PC-3 (cell line): Measurements from ENCODE around the gene AGAP1. TPM values are rescaled to one million over a fixed set of nuclear protein-coding genes. Genes with fewer than 3 reads are reported as not detected.

ENCODE experiments used
- ATAC-seq: fragments of 200-7000 bp; cut with Tn5 transposase; 2 replicates; pipeline ENCODE4 v1.9.1; 2020; ENCODE audit warnings: mild to moderate bottlenecking, moderate library complexity
- BruUV-seq: library from RNA; stranded (reverse); fragments of 400-500 nt; replicated peaks from 2 replicates; lab custom pipeline; 2021; lab: Mats Ljungman, UMichigan
- CTCF ChIA-PET: fragments of 300-600 bp; sonication (Branson Sonifier 250); formaldehyde crosslinking; loops from one replicate; lab custom pipeline; 2022; ENCODE audit warnings: antibody characterized with exemption; lab: Charles Lee
- POLR2A ChIA-PET: fragments of 300-600 bp; sonication (Branson Sonifier 250); formaldehyde crosslinking; loops from one replicate; lab custom pipeline; 2022; ENCODE audit warnings: antibody characterized with exemption; ENCODE audit not compliant: unreplicated experiment; lab: Charles Lee
- DNase-seq: peaks from one replicate; pipeline ENCODE4 v3.0.0-alpha.2; 2015
- H2AFZ ChIP-seq: fragments of 300-600 bp; sonication (generic); 2 replicates; pipeline ENCODE4 v1.6.0; 2016; ENCODE audit warnings: antibody characterized with exemption, low read length
- H3F3A ChIP-seq: fragments of 300-600 bp; sonication (generic); one replicate; pipeline ENCODE4 v1.6.0; 2017; ENCODE audit warnings: antibody characterized with exemption, low read length, control low read depth, mild to moderate bottlenecking; ENCODE audit not compliant: unreplicated experiment
- H3K27ac ChIP-seq: fragments of 300-600 bp; sonication (generic); 2 replicates; pipeline ENCODE4 v1.5.1; 2016; ENCODE audit warnings: mild to moderate bottlenecking, low read length
- H3K27me3 ChIP-seq: fragments of 300-600 bp; sonication (generic); 2 replicates; pipeline ENCODE4 v1.6.1; 2016; ENCODE audit warnings: low read length, mixed read lengths
- H3K36me3 ChIP-seq: fragments of 300-600 bp; sonication (generic); 2 replicates; pipeline ENCODE4 v1.6.1; 2016; ENCODE audit warnings: low read depth, mixed run types, low read length, mixed read lengths
- H3K4me1 ChIP-seq: fragments of 300-600 bp; sonication (generic); 2 replicates; pipeline ENCODE4 v1.5.1; 2016; ENCODE audit warnings: low read length; ENCODE audit not compliant: insufficient read depth
- H3K4me2 ChIP-seq: fragments of 300-600 bp; sonication (generic); 2 replicates; pipeline ENCODE4 v1.6.0; 2016; ENCODE audit warnings: low read length
- H3K4me3 ChIP-seq: fragments of 300-600 bp; sonication (generic); 2 replicates; pipeline ENCODE4 v1.5.1; 2016; ENCODE audit warnings: mild to moderate bottlenecking, low read length, mixed read lengths
- H3K79me2 ChIP-seq: fragments of 300-600 bp; sonication (generic); 2 replicates; pipeline ENCODE4 v1.6.1; 2017; ENCODE audit warnings: low read length, mixed read lengths
- H3K9ac ChIP-seq: fragments of 300-600 bp; sonication (generic); 2 replicates; pipeline ENCODE4 v1.6.0; 2016; ENCODE audit warnings: mild to moderate bottlenecking, low read length
- H3K9me2 ChIP-seq: fragments of 300-600 bp; sonication (generic); replicated peaks from 2 replicates; pipeline ENCODE4 v1.6.1; 2016; ENCODE audit warnings: mixed run types, low read length, mixed read lengths
- H3K9me3 ChIP-seq: fragments of 300-600 bp; sonication (generic); 2 replicates; pipeline ENCODE4 v1.6.1; 2016; ENCODE audit warnings: low read length, mixed read lengths
- H4K20me1 ChIP-seq: fragments of 300-600 bp; sonication (generic); 2 replicates; pipeline ENCODE4 v1.6.1; 2016; ENCODE audit warnings: low read length, mixed read lengths
- EZH2 ChIP-seq: fragments of 300-600 bp; sonication (generic); IDR thresholded peaks from one replicate; pipeline ENCODE4 v1.6.1; 2017; ENCODE audit warnings: antibody characterized with exemption, mild to moderate bottlenecking, low read length; ENCODE audit not compliant: unreplicated experiment
- EZH2phosphoT487 ChIP-seq: fragments of 300-600 bp; sonication (generic); IDR thresholded peaks from 2 replicates; pipeline ENCODE4 v1.6.1; 2018; ENCODE audit warnings: mild to moderate bottlenecking, antibody characterized with exemption, low read length, borderline replicate concordance
- intact Hi-C: fragments of 100-400 bp; cut with micrococcal nuclease; formaldehyde crosslinking; loops from 2 replicates; pipeline ENCODE4 v1.9.0; 2023
- total RNA-seq: library from RNA; depleted of rRNA; stranded (reverse); fragments of >200 nt; gene quantifications from 2 replicates; pipeline ENCODE4 v1.2.3, GENCODE V29; 2014
- TF ChIP-seq, protein P1 (sequence below): fragments of 300-600 bp; sonication (generic); conservative IDR thresholded peaks from 2 replicates; pipeline ENCODE4 v1.5.1; 2017; ENCODE audit warnings: antibody characterized with exemption, low read depth, mild to moderate bottlenecking, low read length

The AGAP1 gene
- total RNA-seq, 1 experiment from 2014 or later = 31.0 TPM

DNA sequence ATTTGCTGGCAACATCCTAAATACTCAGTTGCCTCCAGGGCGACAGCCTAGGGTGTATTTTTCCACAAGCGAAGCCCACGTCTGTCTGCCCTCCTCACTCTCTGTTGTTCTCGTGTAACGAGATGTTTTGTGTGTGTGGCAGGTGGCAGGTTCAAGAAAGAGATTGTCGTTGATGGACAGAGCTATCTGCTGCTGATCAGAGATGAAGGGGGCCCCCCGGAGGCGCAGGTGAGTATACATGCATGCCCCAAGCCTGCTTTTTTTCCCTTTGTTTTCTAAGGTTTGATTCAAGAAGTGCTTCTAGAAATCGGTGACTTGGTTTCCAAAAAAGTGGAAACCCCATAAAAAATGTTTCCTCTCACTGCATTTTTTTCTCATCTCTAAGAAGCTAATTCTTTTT is 247.0 kb downstream of the AGAP1 start:
- no peak overlapping the region for H3K27ac ChIP-seq
- peak; percentile 81 for ATAC-seq
- no peak overlapping the region for H3K4me3 ChIP-seq
- POLR2A ChIA-PET = no interaction called here
- H3F3A ChIP-seq = no peaks in the 10 kb centered on the region
- peaks cover 6% of the 10 kb centered on the region; the same call in 1 of the 2 replicates for H3K36me3 ChIP-seq
- DNase-seq = peak; percentile 42
- H3K4me1 ChIP-seq = no peaks in the 10 kb centered on the region
- H3K79me2 ChIP-seq = no peaks in the 10 kb centered on the region
- H3K4me2 ChIP-seq = no peak overlapping the region
- H3K27me3 ChIP-seq = no peaks in the 10 kb centered on the region
- CTCF ChIA-PET = interaction anchor here (0.5 to 1.2 kb wide), 5 partner anchors 32 to 230 kb away, joined by 3 to 4 read pairs (median 3); no protein-coding TSS in a partner anchor
- TF ChIP-seq, protein P1, sequence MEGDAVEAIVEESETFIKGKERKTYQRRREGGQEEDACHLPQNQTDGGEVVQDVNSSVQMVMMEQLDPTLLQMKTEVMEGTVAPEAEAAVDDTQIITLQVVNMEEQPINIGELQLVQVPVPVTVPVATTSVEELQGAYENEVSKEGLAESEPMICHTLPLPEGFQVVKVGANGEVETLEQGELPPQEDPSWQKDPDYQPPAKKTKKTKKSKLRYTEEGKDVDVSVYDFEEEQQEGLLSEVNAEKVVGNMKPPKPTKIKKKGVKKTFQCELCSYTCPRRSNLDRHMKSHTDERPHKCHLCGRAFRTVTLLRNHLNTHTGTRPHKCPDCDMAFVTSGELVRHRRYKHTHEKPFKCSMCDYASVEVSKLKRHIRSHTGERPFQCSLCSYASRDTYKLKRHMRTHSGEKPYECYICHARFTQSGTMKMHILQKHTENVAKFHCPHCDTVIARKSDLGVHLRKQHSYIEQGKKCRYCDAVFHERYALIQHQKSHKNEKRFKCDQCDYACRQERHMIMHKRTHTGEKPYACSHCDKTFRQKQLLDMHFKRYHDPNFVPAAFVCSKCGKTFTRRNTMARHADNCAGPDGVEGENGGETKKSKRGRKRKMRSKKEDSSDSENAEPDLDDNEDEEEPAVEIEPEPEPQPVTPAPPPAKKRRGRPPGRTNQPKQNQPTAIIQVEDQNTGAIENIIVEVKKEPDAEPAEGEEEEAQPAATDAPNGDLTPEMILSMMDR = peak; percentile 70
- TF ChIP-seq EZH2phosphoT487 = no peak
- BruUV-seq = no TSS peak
- H3K9ac ChIP-seq = no peak overlapping the region
- H3K9me3 ChIP-seq = no peaks in the 10 kb centered on the region
- H3K9me2 ChIP-seq = no peaks in the 10 kb centered on the region
- H4K20me1 ChIP-seq = 0 out of 2 replicates have a peak, but pooled peaks cover 5% of the 10 kb centered on the region
- H2AFZ ChIP-seq = no peak overlapping the region
- intact Hi-C loops = loop anchor here (1.0 to 10.0 kb wide), 2 partner anchors 146 to 246 kb away; partner anchors contain the start of gene AGAP1

DNA sequence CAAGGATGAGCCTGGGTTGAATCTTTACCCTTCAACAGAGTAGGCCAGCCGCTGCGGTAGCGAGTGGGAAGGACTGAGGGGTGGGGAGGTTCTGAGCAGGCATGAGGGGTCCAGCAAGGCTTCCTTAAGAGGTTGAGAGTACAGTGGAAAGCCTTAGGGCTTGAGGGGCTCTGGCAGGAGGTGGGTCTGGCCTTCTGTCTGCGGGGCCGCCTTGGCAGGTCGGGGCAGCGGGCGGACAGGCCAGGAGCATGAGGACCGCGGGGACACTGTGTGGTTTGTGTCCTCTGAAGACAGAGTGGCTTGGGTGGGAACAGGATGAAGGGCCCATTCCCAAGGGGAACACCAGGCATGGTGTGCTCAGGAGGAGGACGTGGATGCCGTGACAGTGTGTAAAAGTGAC is 250.3 kb downstream of the AGAP1 start:
- ChIA-PET CTCF (no interaction called here), POLR2A (no interaction called here)
- DNase-seq = no peak
- 0 out of 2 replicates have a peak, but pooled peaks cover 5% of the 10 kb centered on the region for H4K20me1 ChIP-seq
- H3F3A ChIP-seq = no peaks in the 10 kb centered on the region
- no peaks in the 10 kb centered on the region for H3K79me2 ChIP-seq
- no TSS peak for BruUV-seq
- no peak overlapping the region for H2AFZ ChIP-seq
- H3K27me3 ChIP-seq = no peaks in the 10 kb centered on the region
- no peak overlapping the region for H3K4me3 ChIP-seq
- ATAC-seq = no peak
- TF ChIP-seq EZH2 = no peak
- no peak overlapping the region for H3K4me2 ChIP-seq
- no peaks in the 10 kb centered on the region for H3K9me3 ChIP-seq
- H3K9me2 ChIP-seq = no peaks in the 10 kb centered on the region
- no peak overlapping the region for H3K27ac ChIP-seq
- peaks cover 6% of the 10 kb centered on the region; the same call in 1 of the 2 replicates for H3K36me3 ChIP-seq
- no peak overlapping the region for H3K9ac ChIP-seq
- peaks cover 6% of the 10 kb centered on the region; the same call in 1 of the 2 replicates for H3K4me1 ChIP-seq
- intact Hi-C loops = loop anchor here (10.0 kb wide), 1 partner anchor 249 kb away; the partner anchor contains the start of gene AGAP1

DNA sequence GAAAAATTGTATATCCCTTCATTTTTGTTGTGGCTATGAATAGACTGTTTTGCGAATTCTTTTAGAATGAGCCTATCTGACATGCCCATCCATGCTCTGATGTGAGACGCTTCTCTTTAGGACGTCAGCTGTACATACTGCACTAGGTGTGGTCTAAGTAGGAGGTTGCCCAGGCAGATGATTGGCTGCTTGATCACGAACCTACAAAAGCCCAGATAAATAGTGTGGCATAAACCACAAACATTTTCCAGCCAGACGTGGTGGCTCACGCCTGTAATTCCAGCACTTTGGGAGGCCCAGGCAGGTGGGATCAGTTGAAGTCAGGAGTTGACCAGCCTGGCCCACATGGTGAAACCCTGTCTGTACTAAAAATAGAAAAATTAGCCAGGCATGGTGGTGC is 251.8 kb downstream of the AGAP1 start:
- Histone ChIP-seq H3K27me3 (no peaks in the 10 kb centered on the region), H3K27ac (no peak overlapping the region), H3K36me3 (peaks cover 6% of the 10 kb centered on the region; the same call in 1 of the 2 replicates), H3K4me1 (peaks cover 6% of the 10 kb centered on the region; the same call in 1 of the 2 replicates), H2AFZ (no peak overlapping the region), H3F3A (no peaks in the 10 kb centered on the region), H4K20me1 (0 out of 2 replicates have a peak, but pooled peaks cover 1% of the 10 kb centered on the region), H3K9me3 (no peaks in the 10 kb centered on the region), H3K9me2 (no peaks in the 10 kb centered on the region), H3K4me2 (no peak overlapping the region), H3K4me3 (no peak overlapping the region), H3K79me2 (no peaks in the 10 kb centered on the region), H3K9ac (no peak overlapping the region)
- BruUV-seq = no TSS peak
- ATAC-seq (no peak), DNase-seq (no peak)
- TF ChIP-seq EZH2 = no peak
- TF ChIP-seq, protein P1 = no peak
- TF ChIP-seq EZH2phosphoT487 = no peak
- intact Hi-C loops = loop anchor here (5.0 to 10.0 kb wide), 2 partner anchors 38 to 251 kb away; partner anchors contain the start of gene AGAP1
- CTCF ChIA-PET = interaction anchor here (0.5 to 2.2 kb wide), 14 partner anchors 37 to 865 kb away, joined by 3 to 25 read pairs (median 4); no protein-coding TSS in a partner anchor
- POLR2A ChIA-PET = no interaction called here
